Panc1 (cell line): ENCODE results near the gene VWDE. TPM values are rescaled to one million over a fixed set of nuclear protein-coding genes. Genes with fewer than 3 reads are reported as not detected.
"Not testable (repeated sequence)": the region's sequence is repeated elsewhere in the genome, so short reads cannot be mapped to it uniquely, and the experiment has no call there.

ENCODE experiments used
- ATAC-seq: fragments of 200-7000 bp; cut with Tn5 transposase; 2 replicates; pipeline ENCODE4 v1.9.1; 2020; ENCODE audit warnings: mild to moderate bottlenecking, moderate library complexity
- Bru-seq: library from RNA; stranded (reverse); fragments of 400-500 nt; gene quantifications from one replicate; lab custom pipeline; 2021; lab: Mats Ljungman, UMichigan
- BruChase-seq, 2 experiments: library from RNA; stranded (reverse); fragments of 400-500 nt; gene quantifications; one replicate each; lab custom pipeline; 2021; lab: Mats Ljungman, UMichigan
- BruUV-seq: library from RNA; stranded (reverse); fragments of 400-500 nt; replicated peaks from 2 replicates; lab custom pipeline; 2021; lab: Mats Ljungman, UMichigan
- CTCF ChIA-PET: fragments of 300-600 bp; sonication (Branson Sonifier 250); formaldehyde crosslinking; loops from one replicate; lab custom pipeline; 2022; ENCODE audit warnings: antibody characterized with exemption; lab: Charles Lee
- POLR2A ChIA-PET: fragments of 300-600 bp; sonication (Branson Sonifier 250); formaldehyde crosslinking; loops from one replicate; lab custom pipeline; 2022; ENCODE audit warnings: antibody characterized with exemption; lab: Charles Lee
- DNase-seq: peaks from one replicate; pipeline ENCODE4 v3.0.0-alpha.2; 2010; ENCODE audit warnings: low read depth, low spot score
- H3K27ac ChIP-seq: 2 replicates; pipeline ENCODE4 v1.5.1; 2011; ENCODE audit warnings: mild to moderate bottlenecking, low read length, inconsistent platforms
- H3K27me3 ChIP-seq: fragments of 200-500 bp; sonication (Bioruptor generic); 2 replicates; pipeline ENCODE4 v1.6.0; 2014; ENCODE audit warnings: low read length, inconsistent platforms; ENCODE audit not compliant: control insufficient read depth, insufficient read depth
- H3K36me3 ChIP-seq: fragments of 200-500 bp; sonication (Bioruptor generic); 2 replicates; pipeline ENCODE4 v1.5.1; 2014; ENCODE audit warnings: inconsistent platforms, mild to moderate bottlenecking, low read length, moderate library complexity; ENCODE audit not compliant: control insufficient read depth, insufficient read depth
- H3K4me1 ChIP-seq: 2 replicates; pipeline ENCODE4 v1.5.1; 2011; ENCODE audit warnings: inconsistent platforms, mild to moderate bottlenecking, low read length, moderate library complexity; ENCODE audit not compliant: control insufficient read depth, insufficient read depth
- H3K4me3 ChIP-seq, 2 experiments: 2 replicates each; pipeline ENCODE4 v1.5.1; 2011 to 2012; ENCODE audit warnings: low read depth in 2 of 2, low read length in 2 of 2, mild to moderate bottlenecking in 2 of 2, inconsistent platforms in 1 of 2, moderate library complexity in 1 of 2
- H3K9me3 ChIP-seq: fragments of 200-500 bp; sonication (Bioruptor generic); 2 replicates; pipeline ENCODE4 v1.5.1; 2014; ENCODE audit warnings: low read depth, mild to moderate bottlenecking, inconsistent platforms, low read length, moderate library complexity; ENCODE audit not compliant: control insufficient read depth, insufficient read depth
- POLR2AphosphoS5 ChIP-seq: IDR thresholded peaks from 2 replicates; pipeline ENCODE4 v1.6.1; 2012; ENCODE audit warnings: mild to moderate bottlenecking, low read depth, low read length, moderate library complexity
- SIN3A ChIP-seq: IDR thresholded peaks from 2 replicates; pipeline ENCODE4 v1.6.1; 2012; ENCODE audit warnings: low read depth, mild to moderate bottlenecking, low read length, moderate library complexity, borderline replicate concordance; ENCODE audit not compliant: insufficient read depth
- TCF7L2 ChIP-seq: IDR thresholded peaks from 2 replicates; pipeline ENCODE4 v1.6.1; 2011; ENCODE audit warnings: mild to moderate bottlenecking, low read depth, low read length, inconsistent platforms
- in situ Hi-C: cut with HindIII; loops from 2 replicates; pipeline ENCODE4 v1.10.0; 2016; ENCODE audit warnings: low sequenced_read_pairs, low pct_unique_long_range_greater_than_20kb
- intact Hi-C: fragments of 100-400 bp; cut with micrococcal nuclease; formaldehyde crosslinking; loops from one replicate; pipeline ENCODE4 v1.10.0; 2022; ENCODE audit not compliant: unreplicated experiment
- long read RNA-seq: library from polyadenylated mRNA; unstranded; transcript quantifications from one replicate; pipeline ENCODE4 v2.0.0, GENCODE V29; 2021; ENCODE audit not compliant: unreplicated experiment
- polyA plus RNA-seq: library from polyadenylated mRNA; unstranded; fragments of >200 nt; gene quantifications from one replicate; pipeline ENCODE4 v1.2.1, GENCODE V29; 2012; ENCODE audit warnings: missing spikeins; ENCODE audit not compliant: insufficient read length
- total RNA-seq: library from RNA; stranded (reverse); gene quantifications from one replicate; pipeline ENCODE4 v1.2.1, GENCODE V29; 2021; ENCODE audit not compliant: unreplicated experiment
- TF ChIP-seq, protein P1 (sequence below): fragments of 450-650 bp; IDR thresholded peaks from 2 replicates; pipeline ENCODE4 v1.5.1; 2017; ENCODE audit warnings: mild to moderate bottlenecking
- TF ChIP-seq, protein P2 (sequence below), 2 experiments: IDR thresholded peaks; 2 replicates each; pipeline ENCODE4 v1.6.1; 2011 to 2012; ENCODE audit warnings: low read depth in 2 of 2, control low read depth in 1 of 2, low read length in 1 of 2, mild to moderate bottlenecking in 1 of 2, moderate library complexity in 1 of 2; ENCODE audit not compliant: insufficient read depth in 1 of 2

VWDE gene
- total RNA-seq = 8.5 TPM
- 4.2 TPM for polyA plus RNA-seq
- Bru-seq, nascent RNA = percentile 72 among the genes with signal in this experiment
- BruChase-seq, experiment 1, labeled RNA remaining after a 2-hour chase = percentile 74 among the genes with signal in this experiment
- BruChase-seq, experiment 2, labeled RNA remaining after a 6-hour chase = percentile 48 among the genes with signal in this experiment
- long read RNA-seq, full-length matches to known transcripts = 3 of 10 reads
- long read RNA-seq, partial matches to known transcripts = 4 of 10 reads
- long read RNA-seq, other reads (novel, unspliced or antisense) = 3 of 10 reads

DNA sequence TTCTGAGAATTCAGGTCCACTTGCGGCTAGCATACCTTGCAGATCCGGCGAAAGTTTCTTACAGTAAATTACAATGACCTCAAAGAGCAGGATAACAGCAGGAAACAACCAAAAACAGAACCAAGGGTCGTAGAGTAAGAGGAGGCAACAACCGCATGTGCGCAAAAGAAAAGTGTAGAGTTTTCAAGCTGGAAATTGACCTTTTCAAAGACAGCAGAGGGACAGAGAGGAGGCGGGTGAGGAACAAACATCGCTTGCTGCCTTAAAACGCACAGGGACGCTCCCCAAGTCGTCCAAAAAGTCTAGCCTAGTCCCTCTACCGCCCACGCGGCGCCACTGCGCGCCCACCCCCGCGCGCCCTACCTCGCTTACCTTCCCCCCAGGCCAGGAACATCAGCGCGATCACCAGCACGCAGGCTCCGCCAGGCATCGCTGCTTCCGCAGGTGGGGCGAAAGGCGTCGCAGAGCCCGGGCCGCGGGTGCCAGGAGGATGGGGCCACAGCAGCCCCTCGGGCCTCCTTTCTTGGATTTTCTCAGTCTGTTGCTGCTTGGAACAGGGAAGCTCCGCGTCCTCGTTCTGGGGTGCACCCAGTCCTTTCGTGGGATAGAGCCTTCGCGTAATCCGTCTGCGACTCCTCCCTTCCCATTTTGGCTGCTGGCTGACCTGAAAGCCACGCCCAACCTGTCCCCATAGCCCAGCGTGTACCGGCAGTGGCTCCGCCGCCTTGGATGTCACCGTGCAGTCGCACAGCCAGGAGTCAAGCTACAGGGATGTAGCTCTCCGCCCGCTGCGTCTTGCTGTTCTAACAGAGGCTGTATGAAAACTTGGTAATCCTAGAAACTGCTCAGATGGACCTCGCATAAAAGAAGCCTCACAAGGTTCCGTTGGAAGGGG, at the start of gene VWDE:
TSS of gene VWDE (minus strand) at position 579 of the 895 bp plus-strand sequence. CDS start at position 430, 149 bp downstream.
- Histone ChIP-seq H3K27me3 (no peaks in the 10 kb centered on the region), H3K4me3 (peak within 1 kb of the TSS; percentile 72 to 91), H3K27ac (peak within 1 kb of the TSS; percentile 87), H3K36me3 (no peaks in the 10 kb centered on the region; the same call in 1 of the 2 replicates), H3K4me1 (peaks cover 4% of the 10 kb centered on the region; the same call in 1 of the 2 replicates), H3K9me3 (peaks cover 2% of the 10 kb centered on the region; the same call in 1 of the 2 replicates)
- in situ Hi-C loops = no loop called here
- TF ChIP-seq SIN3A (no peak), TCF7L2 (peak; percentile 64)
- DNase-seq (peak; percentile 30), ATAC-seq (peak; percentile 97)
- ChIA-PET CTCF (interaction anchor here (0.9 kb wide), 2 partner anchors 30 to 56 kb away, joined by 3 to 4 read pairs; no protein-coding TSS in a partner anchor), POLR2A (no interaction called here)
- intact Hi-C loops = no loop called here
- BruUV-seq = no TSS peak

DNA sequence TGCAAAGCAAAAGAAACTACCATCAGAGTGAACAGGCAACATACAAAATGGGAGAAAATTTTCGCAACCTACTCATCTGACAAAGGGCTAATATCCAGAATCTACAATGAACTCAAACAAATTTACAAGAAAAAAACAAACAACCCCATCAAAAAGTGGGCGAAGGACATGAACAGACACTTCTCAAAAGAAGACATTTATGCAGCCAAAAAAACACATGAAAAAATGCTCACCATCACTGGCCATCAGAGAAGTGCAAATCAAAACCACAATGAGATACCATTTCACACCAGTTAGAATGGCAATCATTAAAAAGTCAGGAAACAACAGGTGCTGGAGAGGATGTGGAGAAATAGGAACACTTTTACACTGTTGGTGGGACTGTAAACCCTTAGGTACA, 49.5 kb upstream of the VWDE start:
- H3K4me3 ChIP-seq, H3K36me3 ChIP-seq, DNase-seq, H3K4me1 ChIP-seq, BruUV-seq, ATAC-seq, CTCF ChIA-PET, H3K27me3 ChIP-seq, H3K27ac ChIP-seq, H3K9me3 ChIP-seq, POLR2A ChIA-PET, intact Hi-C loops, in situ Hi-C loops: not testable (repeated sequence)

DNA sequence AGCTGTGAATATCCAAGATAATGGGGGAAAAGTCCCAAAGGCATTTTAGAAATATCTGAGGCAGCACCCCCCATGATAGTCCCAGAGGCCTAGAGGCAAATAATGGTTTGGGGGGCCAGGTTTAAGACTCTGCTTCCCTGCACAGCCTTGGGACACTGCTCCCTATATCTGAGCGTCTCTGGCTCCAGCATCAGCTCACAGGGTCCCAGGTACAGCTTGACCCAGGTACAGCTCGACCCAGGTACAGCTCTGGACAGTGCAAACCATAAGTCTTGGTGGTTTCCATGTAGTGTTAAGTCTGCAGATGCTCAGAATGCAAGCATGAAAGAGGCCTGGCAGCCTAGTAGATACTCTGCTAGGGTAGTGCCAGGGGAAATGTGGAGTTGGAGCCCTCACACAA, 47.0 kb upstream of the VWDE start:
- POLR2A ChIA-PET = no interaction called here
- CTCF ChIA-PET = no interaction called here
- in situ Hi-C loops (no loop called here), intact Hi-C loops (no loop called here)
- no peak for DNase-seq
- Histone ChIP-seq H3K9me3 (no peaks in the 10 kb centered on the region), H3K4me1 (no peaks in the 10 kb centered on the region), H3K4me3 (no peak overlapping the region), H3K36me3 (no peaks in the 10 kb centered on the region), H3K27ac (no peak overlapping the region), H3K27me3 (no peaks in the 10 kb centered on the region)
- TF ChIP-seq, protein P1, sequence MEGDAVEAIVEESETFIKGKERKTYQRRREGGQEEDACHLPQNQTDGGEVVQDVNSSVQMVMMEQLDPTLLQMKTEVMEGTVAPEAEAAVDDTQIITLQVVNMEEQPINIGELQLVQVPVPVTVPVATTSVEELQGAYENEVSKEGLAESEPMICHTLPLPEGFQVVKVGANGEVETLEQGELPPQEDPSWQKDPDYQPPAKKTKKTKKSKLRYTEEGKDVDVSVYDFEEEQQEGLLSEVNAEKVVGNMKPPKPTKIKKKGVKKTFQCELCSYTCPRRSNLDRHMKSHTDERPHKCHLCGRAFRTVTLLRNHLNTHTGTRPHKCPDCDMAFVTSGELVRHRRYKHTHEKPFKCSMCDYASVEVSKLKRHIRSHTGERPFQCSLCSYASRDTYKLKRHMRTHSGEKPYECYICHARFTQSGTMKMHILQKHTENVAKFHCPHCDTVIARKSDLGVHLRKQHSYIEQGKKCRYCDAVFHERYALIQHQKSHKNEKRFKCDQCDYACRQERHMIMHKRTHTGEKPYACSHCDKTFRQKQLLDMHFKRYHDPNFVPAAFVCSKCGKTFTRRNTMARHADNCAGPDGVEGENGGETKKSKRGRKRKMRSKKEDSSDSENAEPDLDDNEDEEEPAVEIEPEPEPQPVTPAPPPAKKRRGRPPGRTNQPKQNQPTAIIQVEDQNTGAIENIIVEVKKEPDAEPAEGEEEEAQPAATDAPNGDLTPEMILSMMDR = no peak
- TF ChIP-seq TCF7L2 = no peak
- TF ChIP-seq, protein P2, sequence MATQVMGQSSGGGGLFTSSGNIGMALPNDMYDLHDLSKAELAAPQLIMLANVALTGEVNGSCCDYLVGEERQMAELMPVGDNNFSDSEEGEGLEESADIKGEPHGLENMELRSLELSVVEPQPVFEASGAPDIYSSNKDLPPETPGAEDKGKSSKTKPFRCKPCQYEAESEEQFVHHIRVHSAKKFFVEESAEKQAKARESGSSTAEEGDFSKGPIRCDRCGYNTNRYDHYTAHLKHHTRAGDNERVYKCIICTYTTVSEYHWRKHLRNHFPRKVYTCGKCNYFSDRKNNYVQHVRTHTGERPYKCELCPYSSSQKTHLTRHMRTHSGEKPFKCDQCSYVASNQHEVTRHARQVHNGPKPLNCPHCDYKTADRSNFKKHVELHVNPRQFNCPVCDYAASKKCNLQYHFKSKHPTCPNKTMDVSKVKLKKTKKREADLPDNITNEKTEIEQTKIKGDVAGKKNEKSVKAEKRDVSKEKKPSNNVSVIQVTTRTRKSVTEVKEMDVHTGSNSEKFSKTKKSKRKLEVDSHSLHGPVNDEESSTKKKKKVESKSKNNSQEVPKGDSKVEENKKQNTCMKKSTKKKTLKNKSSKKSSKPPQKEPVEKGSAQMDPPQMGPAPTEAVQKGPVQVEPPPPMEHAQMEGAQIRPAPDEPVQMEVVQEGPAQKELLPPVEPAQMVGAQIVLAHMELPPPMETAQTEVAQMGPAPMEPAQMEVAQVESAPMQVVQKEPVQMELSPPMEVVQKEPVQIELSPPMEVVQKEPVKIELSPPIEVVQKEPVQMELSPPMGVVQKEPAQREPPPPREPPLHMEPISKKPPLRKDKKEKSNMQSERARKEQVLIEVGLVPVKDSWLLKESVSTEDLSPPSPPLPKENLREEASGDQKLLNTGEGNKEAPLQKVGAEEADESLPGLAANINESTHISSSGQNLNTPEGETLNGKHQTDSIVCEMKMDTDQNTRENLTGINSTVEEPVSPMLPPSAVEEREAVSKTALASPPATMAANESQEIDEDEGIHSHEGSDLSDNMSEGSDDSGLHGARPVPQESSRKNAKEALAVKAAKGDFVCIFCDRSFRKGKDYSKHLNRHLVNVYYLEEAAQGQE (IDR thresholded peaks at IDR 0.05; ENCODE audit: insufficient read depth in 1 of 2, low read depth in 2 of 2, low read length in 1 of 2) = no peak
- no peak for TF ChIP-seq POLR2AphosphoS5
- TF ChIP-seq SIN3A = no peak
- no peak for ATAC-seq
- no TSS peak for BruUV-seq
